Adrenal gland (tissue), 12 donors: ENCODE results near the gene TRIB2. TPM values are rescaled to one million over a fixed set of nuclear protein-coding genes. Genes with fewer than 3 reads are reported as not detected.

ENCODE experiments used
- DNase-seq, 7 donors: peaks; one replicate each; pipeline ENCODE4 v3.0.0-alpha.2; 2019 to 2020
- H3K27ac ChIP-seq, 5 donors: fragments of 200-600 bp; sonication (generic) in 4 of 5; 1 replicate in 3 of 5; 2 replicates in 2 of 5; pipeline versions ENCODE4 v1.5.1 to v1.8.0; 2016 to 2020; ENCODE audit warnings: mild to moderate bottlenecking in 1 of 5
- H3K27me3 ChIP-seq: fragments of 200-600 bp; 2 replicates; pipeline ENCODE4 v1.8.0; 2021
- H3K36me3 ChIP-seq, 2 donors: fragments of 200-600 bp; replicated peaks in 1 of 2; 1 replicate in 1 of 2; 2 replicates in 1 of 2; pipeline versions ENCODE4 v1.5.1 to v1.8.0; 2018 to 2022
- H3K4me1 ChIP-seq, 2 donors: fragments of 200-600 bp; replicated peaks in 1 of 2; 1 replicate in 1 of 2; 2 replicates in 1 of 2; pipeline versions ENCODE4 v1.5.1 to v1.8.0; 2018 to 2021
- H3K4me3 ChIP-seq, 4 donors: fragments of 200-600 bp; sonication (generic) in 3 of 4; one replicate each; pipeline ENCODE4 v1.5.1; 2016 to 2018
- H3K9me3 ChIP-seq, 3 donors: fragments of 200-600 bp; sonication (generic) in 1 of 3; replicated peaks in 1 of 3; 1 replicate in 2 of 3; 2 replicates in 1 of 3; pipeline versions ENCODE4 v1.5.1 to v1.8.0; 2016 to 2021
- CTCF ChIP-seq, 6 experiments: fragments of 450-650 bp in 4 of 6; fragments of 200-600 bp in 2 of 6; sonication (generic) in 1 of 6; IDR thresholded peaks; 1 replicate in 5 of 6; 2 replicates in 1 of 6; pipeline versions ENCODE4 v1.5.1 to v1.8.0; 2016 to 2021; ENCODE audit warnings: antibody characterized with exemption in 6 of 6, mild to moderate bottlenecking in 2 of 6, moderate library complexity in 1 of 6
- POLR2A ChIP-seq, 2 donors: fragments of 450-650 bp; IDR thresholded peaks; one replicate each; pipeline ENCODE4 v1.6.1; 2017; ENCODE audit warnings: antibody characterized with exemption in 2 of 2, mild to moderate bottlenecking in 2 of 2, moderate library complexity in 1 of 2
- WGBS, 4 donors: extraction: QIAGEN DNeasy Blood & Tissue Kit in 2 of 4; methylation state at CpG; one replicate each; pipeline versions ENCODE4 v1.1.5 to v1.1.7; 2013 to 2017; 5-methylcytosine and 5-hydroxymethylcytosine counted together
- intact Hi-C, 2 donors: fragments of 100-400 bp; cut with DNase I; formaldehyde crosslinking; loops; one replicate each; pipeline versions ENCODE4 v1.14.1 to v1.15.0; 2022 to 2023
- polyA plus RNA-seq, 3 donors: library from polyadenylated mRNA; stranded (reverse); fragments of 200-250 nt in 2 of 3; fragments of 350-450 nt in 1 of 3; fragmentation: Illumina TruSeq in 1 of 3; extraction: RNeasy Lipid Tissue Mini Kit (QIAGEN cat#74804) in 1 of 3; gene quantifications; one replicate each; pipeline ENCODE4 v1.2.3, GENCODE V29; 2013 to 2014
- total RNA-seq, 9 donors: library from RNA; depleted of rRNA in 4 of 9; stranded (reverse); fragments of >200 nt in 4 of 9; fragments of 120-200 nt in 1 of 9; fragmentation: NEBNext Ultra II Directional in 1 of 9; extraction: Animal tissue kit (Norgen Biotek cat#: 25700) in 1 of 9; gene quantifications; one replicate each; pipeline versions ENCODE4 v1.1.0 to v1.2.4, GENCODE V29; 2013 to 2023
- donor health status: healthy with polysubstance abuse.
- donor health status: Bipolar disorder and iron deficiency.
- donor health status: DM: yes; HTN: yes; CAD: no.
- donor health status: DM: no; HTN: no; CAD: no.
- donor health status: DM: no; HTN: no; CAD: no.
- donor health status: DM: yes; HTN: yes; CAD: no.

TRIB2 gene
- total and polyA plus RNA-seq, 12 donors, result 35.5 to 263 (median 112) TPM

DNA sequence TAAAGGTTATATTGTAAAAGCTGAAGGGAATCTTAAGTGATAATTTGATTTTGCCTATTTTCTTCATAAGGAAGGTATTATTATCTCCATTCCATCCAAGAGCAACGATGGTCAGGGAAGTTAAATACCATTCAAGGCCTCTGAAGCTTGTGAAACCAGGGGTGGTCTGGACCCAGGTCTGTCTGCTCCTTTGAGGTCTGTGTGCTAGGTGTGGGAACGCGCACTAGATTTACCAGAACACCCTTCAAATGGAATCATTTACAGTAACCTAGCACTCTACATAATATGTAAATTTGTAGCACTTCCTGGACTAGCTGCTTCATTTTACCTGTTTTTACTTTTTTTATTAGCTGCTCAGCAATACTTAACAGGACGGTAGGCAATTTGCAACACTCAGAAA lies 6.4 kb upstream of the TRIB2 start:
- Histone ChIP-seq H3K4me3 (no peak overlapping the region), H3K36me3 (no peaks in the 10 kb centered on the region), H3K27me3 (no peaks in the 10 kb centered on the region), H3K4me1 (peaks cover 11 to 16% of the 10 kb centered on the region in 2 donors), H3K9me3 (no peaks in the 10 kb centered on the region), H3K27ac (peak overlapping the region in 1 of 5 donors; percentile 11)
- no peak for TF ChIP-seq POLR2A (IDR thresholded peaks at IDR 0.05)
- no peak for TF ChIP-seq CTCF (IDR thresholded peaks at IDR 0.05)
- no peak for DNase-seq
- intact Hi-C loops, result loop anchor here (10.0 kb wide), 2 partner anchors 236 to 846 kb away; no protein-coding TSS in a partner anchor
- WGBS, 4 donors, result 81 to 92% (median 87%) methylated on average over 4 of the region's 4 CpGs

- no peak for TF ChIP-seq CTCF (IDR thresholded peaks at IDR 0.05)
- no peak for TF ChIP-seq POLR2A (IDR thresholded peaks at IDR 0.05)
- peaks cover 20% of the 10 kb centered on the region in 2 donors for H3K4me1 ChIP-seq
- no peak overlapping the region for H3K27ac ChIP-seq
- H3K27me3 ChIP-seq, result no peaks in the 10 kb centered on the region
- WGBS, 4 donors, result 93 to 100% (median 97%) methylated on average over 1 of the region's 1 CpG
- no peak for DNase-seq
- H3K36me3 ChIP-seq, result no peaks in the 10 kb centered on the region
- no peak overlapping the region for H3K4me3 ChIP-seq
- intact Hi-C loops, result loop anchor here (10.0 kb wide), 2 partner anchors 237 to 847 kb away; no protein-coding TSS in a partner anchor
- H3K9me3 ChIP-seq, result no peaks in the 10 kb centered on the region
Measured at GRCh38 chr2:12711339-12711738, 5.4 kb upstream of the TRIB2 start.

DNA sequence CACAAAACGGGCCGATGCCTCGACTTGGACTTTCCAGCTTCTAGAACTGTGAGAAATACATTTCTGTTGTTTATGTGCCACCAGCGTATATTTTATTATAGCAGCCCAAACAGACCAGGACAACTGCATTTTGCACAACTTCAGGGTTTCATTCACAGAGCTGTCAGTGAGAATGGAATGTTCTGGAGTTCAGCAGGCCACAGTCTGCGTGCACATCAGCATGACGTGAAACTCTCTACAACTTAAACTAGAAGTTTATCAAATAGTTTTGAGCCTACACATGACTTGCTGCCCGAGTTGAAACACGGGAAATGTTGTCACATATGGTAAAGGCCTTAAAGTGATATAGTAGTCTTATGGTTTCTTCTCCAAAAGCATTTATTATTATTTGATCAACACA lies 3.9 kb upstream of the TRIB2 start:
- no peak overlapping the region for H3K4me3 ChIP-seq
- WGBS, 4 donors, result 89 to 90% (median 90%) methylated on average over 8 of the region's 8 CpGs
- intact Hi-C loops, result loop anchor here (10.0 kb wide), 2 partner anchors 238 to 848 kb away; no protein-coding TSS in a partner anchor
- no peak for TF ChIP-seq POLR2A (IDR thresholded peaks at IDR 0.05)
- no peak for TF ChIP-seq CTCF (IDR thresholded peaks at IDR 0.05)
- H3K9me3 ChIP-seq, result no peaks in the 10 kb centered on the region
- DNase-seq, result no peak
- no peak overlapping the region for H3K27ac ChIP-seq
- no peaks in the 10 kb centered on the region for H3K27me3 ChIP-seq
- H3K4me1 ChIP-seq, result peaks cover 20% of the 10 kb centered on the region in 2 donors
- H3K36me3 ChIP-seq, result no peaks in the 10 kb centered on the region

DNA sequence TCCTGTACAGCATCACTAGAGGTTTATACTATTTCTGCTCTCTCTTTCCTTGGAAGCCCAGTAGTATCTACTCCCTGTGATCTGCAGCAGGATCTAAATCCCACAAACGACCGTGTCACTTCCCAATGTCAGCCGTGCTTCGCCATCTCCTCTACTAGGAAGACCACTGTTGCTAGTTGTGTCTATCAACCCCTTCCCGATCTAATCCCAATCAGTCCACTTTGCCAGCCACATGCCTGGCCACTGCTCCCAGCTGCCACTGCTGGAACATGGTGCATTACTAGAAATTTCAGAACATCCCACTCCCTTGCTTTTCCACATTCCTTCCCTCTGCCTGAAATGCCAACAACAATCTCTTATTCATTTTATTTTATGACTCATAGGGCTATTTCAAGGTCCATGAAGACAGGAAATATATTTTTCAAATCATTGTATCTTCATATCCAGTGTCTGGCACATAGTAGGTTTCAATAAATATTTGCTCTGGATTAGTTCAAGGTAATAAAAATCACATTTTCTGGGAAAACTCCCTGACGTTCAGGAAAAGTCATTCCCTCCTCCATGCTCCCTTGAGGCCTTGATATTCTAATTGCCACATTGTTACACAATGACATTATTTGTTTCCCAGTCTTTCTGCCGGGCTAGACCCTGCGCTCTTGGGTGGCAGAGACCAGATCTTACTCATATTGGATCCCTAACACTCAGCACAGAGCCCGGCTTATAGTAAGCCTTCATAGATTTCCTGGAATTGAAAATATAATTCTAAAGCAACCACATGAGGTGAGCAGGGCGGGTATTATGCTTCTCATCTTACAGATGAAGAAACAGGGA lies 2.1 kb upstream of the TRIB2 start:
- intact Hi-C loops, result loop anchor here (10.0 kb wide), 2 partner anchors 240 to 850 kb away; no protein-coding TSS in a partner anchor
- peak in 1 of 7 donors; percentile 35 for DNase-seq
- H3K27me3 ChIP-seq, result no peaks in the 10 kb centered on the region
- H3K36me3 ChIP-seq, result no peaks in the 10 kb centered on the region
- peaks cover 20% of the 10 kb centered on the region in 2 donors for H3K4me1 ChIP-seq
- peak overlapping the region in 1 of 4 donors; percentile 89 for H3K4me3 ChIP-seq
- WGBS, 4 donors, result 58 to 63% (median 59%) methylated on average over 10 of the region's 10 CpGs
- peak overlapping the region; percentile 91 to 98 (median 94) for H3K27ac ChIP-seq
- no peaks in the 10 kb centered on the region for H3K9me3 ChIP-seq
- TF ChIP-seq CTCF (IDR thresholded peaks at IDR 0.05) (no peak), POLR2A (IDR thresholded peaks at IDR 0.05) (no peak)
